ENCODE results near the gene UGT2A2.

Gene UGT2A2

DNA sequence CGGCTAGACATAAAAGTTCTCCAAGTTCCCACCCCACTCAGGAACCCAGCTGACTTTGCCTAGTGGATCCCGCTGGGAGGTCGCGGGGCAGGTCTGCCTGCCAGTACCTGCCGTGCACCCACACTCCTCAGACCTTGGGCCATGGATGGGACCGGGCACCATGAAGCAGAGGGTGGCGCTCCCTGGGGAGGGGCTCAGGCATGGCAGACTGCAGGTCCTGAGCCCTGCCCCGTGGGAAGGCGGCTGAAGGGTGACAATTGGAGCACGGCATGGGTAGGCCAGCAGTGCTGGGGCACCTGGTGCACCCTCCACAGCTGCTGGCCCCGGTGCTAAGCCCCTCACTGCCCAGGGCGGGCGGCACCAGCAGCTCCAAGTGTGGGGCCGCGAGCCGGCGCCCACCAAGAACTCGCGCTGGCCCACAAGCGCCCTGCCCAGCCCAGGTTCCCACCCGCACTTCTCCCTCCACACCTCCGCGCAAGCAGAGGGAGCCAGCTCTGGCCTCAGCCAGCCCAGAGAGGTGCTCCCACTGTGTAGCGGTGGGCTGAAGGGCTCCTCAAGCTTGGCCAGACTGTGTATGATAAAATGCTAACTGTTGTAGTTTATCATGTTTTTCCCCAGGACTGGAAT lies 63.1 kb downstream of the UGT2A2 start:
- DNase-seq (ENCODE audit: low read depth) = no peak

DNA sequence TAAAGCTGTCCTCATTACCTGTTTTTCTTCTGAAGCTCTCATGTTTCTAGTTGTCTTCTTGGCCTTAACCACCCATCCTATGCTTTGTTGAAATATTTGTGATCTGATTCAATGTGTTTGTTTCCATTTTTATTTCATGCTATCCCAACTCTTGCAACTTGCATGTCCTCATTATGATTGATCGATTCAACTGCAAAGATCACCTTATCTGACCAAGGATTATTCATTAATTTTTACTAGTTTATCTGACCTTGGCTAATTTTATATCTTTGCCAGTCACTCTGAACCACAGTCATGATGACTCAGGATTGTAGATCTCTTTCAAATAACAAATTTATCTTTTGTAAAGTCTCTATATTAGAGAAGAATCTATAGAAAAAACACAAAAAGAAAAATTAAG lies 70.7 kb downstream of the UGT2A2 start:
- DNase-seq (ENCODE audit: low read depth) = no peak

DNA sequence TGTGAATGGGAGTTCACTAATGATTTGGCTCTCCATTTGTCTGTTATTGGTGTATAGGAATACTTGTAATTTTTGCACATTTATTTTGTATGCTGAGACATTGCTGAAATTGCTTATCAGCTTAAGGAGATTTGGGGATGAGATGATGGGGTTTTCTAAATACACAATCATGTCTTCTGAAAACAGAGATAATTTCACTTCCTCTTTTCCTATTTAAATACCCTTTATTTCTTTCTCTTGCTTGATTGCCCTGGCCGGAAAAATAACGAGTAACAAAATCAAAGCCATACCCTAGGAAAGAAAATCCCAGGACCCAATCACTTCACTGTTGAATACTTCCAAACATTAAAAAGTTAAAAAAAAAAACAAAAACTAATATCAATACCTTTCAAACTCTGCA lies 76.0 kb downstream of the UGT2A2 start:
- DNase-seq (ENCODE audit: low read depth) = no peak

DNA sequence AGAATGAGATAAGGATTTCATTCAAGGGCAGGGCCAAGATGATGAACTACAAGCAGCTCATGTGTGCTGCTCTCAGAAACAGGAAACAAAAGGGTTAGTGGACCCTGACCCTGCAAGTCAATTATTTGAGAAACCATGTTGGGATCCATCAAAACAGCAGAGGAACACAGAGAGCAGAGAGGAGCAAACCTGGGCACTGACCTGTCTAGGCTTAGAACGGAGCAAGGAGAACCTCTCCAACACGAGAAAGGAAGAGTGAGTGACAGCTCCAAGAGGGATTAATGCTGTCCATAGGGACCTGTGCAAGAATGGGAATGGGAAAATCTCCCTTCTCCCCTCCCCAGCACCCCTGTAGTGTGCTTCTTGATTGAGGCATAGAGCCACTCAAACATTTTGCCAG lies 89.8 kb downstream of the UGT2A2 start:
- no peak for DNase-seq (ENCODE audit: low read depth)

DNA sequence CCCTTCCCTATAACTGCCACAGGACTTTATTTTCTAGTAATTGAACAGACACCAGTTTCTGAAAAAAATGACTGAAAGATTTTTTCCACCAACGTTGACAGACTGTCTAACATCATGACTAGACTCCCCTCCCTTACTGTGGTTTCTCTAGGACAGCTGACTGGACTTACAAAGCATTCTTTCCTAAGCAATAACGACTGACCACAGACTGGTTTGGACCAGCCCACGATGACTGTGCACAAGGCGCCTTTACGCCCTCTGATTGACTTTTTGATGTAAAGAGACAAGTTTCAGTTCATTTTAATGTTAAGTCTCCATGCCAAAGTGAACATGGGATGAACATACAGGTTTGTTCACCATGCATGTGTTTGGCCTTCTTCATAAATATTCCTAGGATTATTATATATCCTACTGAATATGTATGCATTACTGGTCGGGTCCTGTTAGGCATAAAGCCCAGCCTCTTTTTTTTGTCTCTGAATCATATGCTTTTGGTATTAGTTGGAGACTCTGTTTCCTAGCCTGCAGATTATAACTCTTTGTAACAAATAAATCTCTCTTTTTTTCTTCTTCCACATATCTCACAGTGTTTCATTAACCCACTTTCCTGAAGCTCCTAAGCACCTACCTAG lies 93.2 kb downstream of the UGT2A2 start:
- DNase-seq (ENCODE audit: low read depth) = no peak
